Measurements from ENCODE around the gene BTBD16. TPM values are rescaled to one million over a fixed set of nuclear protein-coding genes. Genes with fewer than 3 reads are reported as not detected.
A peak's percentile ranks its signal among the peaks of the same experiment; 100 is the strongest.

The BTBD16 gene
- total and polyA plus RNA-seq, 2 of the 13 experiments (the other 11 are each of a cell fraction or from before 2014, with no cell fraction given), result 5.0 to 11.9 TPM

- TF ChIP-seq REXO4 (CRISPR knock-in tag; IDR thresholded peaks at IDR 0.05; ENCODE audit: borderline replicate concordance) (no peak), SMC3 (IDR thresholded peaks at IDR 0.05; ENCODE audit: low read length) (peak; percentile 16; the same call in 1 of the 2 replicates), SP1 (IDR thresholded peaks at IDR 0.05) (no peak), SP1 (CRISPR knock-in tag; IDR thresholded peaks at IDR 0.05) (no peak), MED13 (CRISPR knock-in tag; IDR thresholded peaks at IDR 0.05) (no peak), CENPBD1 (CRISPR knock-in tag; IDR thresholded peaks at IDR 0.05; ENCODE audit: borderline replicate concordance, low read depth) (no peak), NKX3-1 (CRISPR knock-in tag; IDR thresholded peaks at IDR 0.05) (no peak), ZNF260 (CRISPR knock-in tag; IDR thresholded peaks at IDR 0.05; ENCODE audit: borderline replicate concordance, low read depth) (no peak), ZNF280D (CRISPR knock-in tag; IDR thresholded peaks at IDR 0.05) (no peak), TCF7 (IDR thresholded peaks at IDR 0.05; ENCODE audit: low read depth) (no peak), GATAD2A (CRISPR knock-in tag; IDR thresholded peaks at IDR 0.05) (peak; percentile 65), MTA3 (CRISPR knock-in tag; IDR thresholded peaks at IDR 0.05) (no peak), KDM2A (CRISPR knock-in tag; IDR thresholded peaks at IDR 0.05; ENCODE audit: borderline replicate concordance, low read depth) (peak; percentile 28; the same call in 1 of the 2 replicates), HBP1 (CRISPR knock-in tag; IDR thresholded peaks at IDR 0.05; ENCODE audit: low read depth) (no peak), FOXA3 (CRISPR knock-in tag; IDR thresholded peaks at IDR 0.05) (peak; percentile 80; the same call in 1 of the 2 replicates), ZNF414 (CRISPR knock-in tag; IDR thresholded peaks at IDR 0.05) (no peak), ERF (CRISPR knock-in tag; IDR thresholded peaks at IDR 0.05) (0 out of 2 replicates have a peak, but pooled peaks have one; percentile 31), USF2 (IDR thresholded peaks at IDR 0.05; ENCODE audit: low read depth, low read length) (no peak), USF2 (CRISPR knock-in tag; IDR thresholded peaks at IDR 0.05; ENCODE audit: borderline replicate concordance) (no peak), KLF6 (CRISPR knock-in tag; IDR thresholded peaks at IDR 0.05) (no peak), HOMEZ (CRISPR knock-in tag; IDR thresholded peaks at IDR 0.05; ENCODE audit: low read depth) (peak; percentile 55; the same call in 1 of the 2 replicates)
Measured at GRCh38 chr10:122301055-122301810, 30.1 kb downstream of the BTBD16 start (continued).

Data from HepG2 (cell line).